CD8-positive, alpha-beta memory T cell (primary cell): Measurements from ENCODE around the gene PBX2. TPM values are rescaled to one million over a fixed set of nuclear protein-coding genes. Genes with fewer than 3 reads are reported as not detected.

Source experiments
- CTCF ChIA-PET: fragments of 350-600 bp; sonication (Branson Sonifier 250); formaldehyde crosslinking; loops from one replicate; lab custom pipeline; 2021; ENCODE audit warnings: antibody characterized with exemption; lab: Charles Lee
- POLR2A ChIA-PET: fragments of 350-600 bp; sonication (Branson Sonifier 250); formaldehyde crosslinking; loops from one replicate; lab custom pipeline; 2021; ENCODE audit warnings: antibody characterized with exemption; lab: Charles Lee
- DNase-seq, 5 donors: peaks; one replicate each; pipeline versions ENCODE4 v3.0.0 to v3.0.0-alpha.2; 2020 to 2022; ENCODE audit warnings: mixed read lengths in 1 of 5
- H3K27ac ChIP-seq: one replicate; pipeline ENCODE4 v1.7.0; 2013; ENCODE audit warnings: low read depth, mild to moderate bottlenecking, low read length, moderate library complexity
- H3K27me3 ChIP-seq: 2 replicates; pipeline ENCODE4 v1.7.0; 2013; ENCODE audit warnings: low read length, mild to moderate bottlenecking; ENCODE audit not compliant: insufficient read depth, poor library complexity, severe bottlenecking
- H3K36me3 ChIP-seq: 2 replicates; pipeline ENCODE4 v1.7.0; 2013; ENCODE audit warnings: mild to moderate bottlenecking, low read length, moderate library complexity; ENCODE audit not compliant: insufficient read depth
- H3K4me1 ChIP-seq: 2 replicates; pipeline ENCODE4 v1.7.0; 2013; ENCODE audit warnings: mild to moderate bottlenecking, low read length, moderate library complexity; ENCODE audit not compliant: insufficient read depth
- H3K4me3 ChIP-seq: 2 replicates; pipeline ENCODE4 v1.7.0; 2013; ENCODE audit warnings: mild to moderate bottlenecking, low read length
- H3K9me3 ChIP-seq: 2 replicates; pipeline ENCODE4 v1.7.0; 2013; ENCODE audit warnings: mild to moderate bottlenecking, low read length
- H3K27ac Mint-ChIP-seq, 8 donors: one replicate each; pipeline ENCODE4 v1.8.0; 2020 to 2021; ENCODE audit warnings: mixed read lengths in 8 of 8, mild to moderate bottlenecking in 6 of 8, inconsistent platforms in 3 of 8, moderate library complexity in 3 of 8
- H3K27me3 Mint-ChIP-seq, 2 donors: one replicate each; pipeline ENCODE4 v1.8.0; 2020 to 2021; ENCODE audit warnings: mixed read lengths in 2 of 2, mild to moderate bottlenecking in 1 of 2, moderate library complexity in 1 of 2
- H3K36me3 Mint-ChIP-seq, 3 donors: one replicate each; pipeline ENCODE4 v1.8.0; 2020 to 2021; ENCODE audit warnings: mixed read lengths in 3 of 3, inconsistent platforms in 1 of 3, mild to moderate bottlenecking in 1 of 3
- H3K4me1 Mint-ChIP-seq, 3 donors: one replicate each; pipeline ENCODE4 v1.8.0; 2020 to 2021; ENCODE audit warnings: mixed read lengths in 3 of 3, inconsistent platforms in 1 of 3, mild to moderate bottlenecking in 1 of 3
- H3K4me3 Mint-ChIP-seq, 7 donors: one replicate each; pipeline ENCODE4 v1.8.0; 2020 to 2021; ENCODE audit warnings: mixed read lengths in 7 of 7, mild to moderate bottlenecking in 6 of 7, moderate library complexity in 4 of 7, inconsistent platforms in 2 of 7
- H3K9me3 Mint-ChIP-seq, 5 donors: one replicate each; pipeline ENCODE4 v1.8.0; 2020 to 2022; ENCODE audit warnings: mixed read lengths in 5 of 5, mild to moderate bottlenecking in 3 of 5, moderate library complexity in 2 of 5, inconsistent platforms in 1 of 5
- polyA plus RNA-seq: library from polyadenylated mRNA; unstranded; fragments of 300-500 nt; fragmentation: Illumina TruSeq; gene quantifications from one replicate; pipeline ENCODE4 v1.2.3, GENCODE V29; 2021
- total RNA-seq, 2 experiments: library from RNA; stranded (reverse); gene quantifications; one replicate each; pipeline ENCODE4 v1.2.3, GENCODE V29; 2021

PBX2 gene
- total RNA-seq = 10 to 100 TPM; 63.5 to 69.4 TPM
- 2.2 TPM for polyA plus RNA-seq

GRCh38 chr6:32190054-32190851 is at the start of gene PBX2:
PBX2 (minus strand) TSS chr6:32190202; CDS start chr6:32189915, 287 bp downstream.
- CTCF ChIA-PET = interaction anchor here (0.8 to 2.2 kb wide), 2 partner anchors 8 to 13 kb away, joined by 3 to 8 read pairs; no protein-coding TSS in a partner anchor
- Histone ChIP-seq H3K9me3 (no peaks in the 10 kb centered on the region), H3K4me3 (peak within 1 kb of the TSS; percentile 95), H3K27ac (peak within 1 kb of the TSS; percentile 85), H3K4me1 (peaks cover 62% of the 10 kb centered on the region), H3K36me3 (peaks cover 27% of the 10 kb centered on the region), H3K27me3 (no peaks in the 10 kb centered on the region)
- H3K9me3 Mint-ChIP-seq = no peaks in the 10 kb centered on the region
- peaks cover 12 to 68% (median 20%) of the 10 kb centered on the region in 3 donors for H3K36me3 Mint-ChIP-seq
- DNase-seq = peak; percentile 68 to 85 (median 71)
- POLR2A ChIA-PET = interaction anchor here (1.0 to 2.9 kb wide), 5 partner anchors 11 to 73 kb away, joined by 3 to 17 read pairs (median 5); partner anchors contain the start of genes AGPAT1 and ATF6B
- peaks cover 57 to 78% (median 64%) of the 10 kb centered on the region in 3 donors for H3K4me1 Mint-ChIP-seq
- peak within 1 kb of the TSS; percentile 95 to 99 (median 98) for H3K27ac Mint-ChIP-seq
- H3K27me3 Mint-ChIP-seq = peaks cover 0 to 4% of the 10 kb centered on the region in 2 donors
- peak within 1 kb of the TSS; percentile 92 to 100 (median 97) for H3K4me3 Mint-ChIP-seq

GRCh38 chr6:32239462-32239861 is 49.5 kb upstream of the PBX2 start:
- ChIA-PET CTCF (no interaction called here), POLR2A (no interaction called here)
- no peak overlapping the region for H3K4me3 Mint-ChIP-seq
- H3K27ac Mint-ChIP-seq = no peak overlapping the region
- DNase-seq = no peak
- H3K36me3 Mint-ChIP-seq = no peaks in the 10 kb centered on the region
- peaks cover 4 to 10% of the 10 kb centered on the region in 2 donors for H3K27me3 Mint-ChIP-seq
- H3K9me3 ChIP-seq = no peaks in the 10 kb centered on the region
- no peaks in the 10 kb centered on the region for H3K4me1 Mint-ChIP-seq
- H3K27me3 ChIP-seq = no peaks in the 10 kb centered on the region
- H3K27ac ChIP-seq = no peak overlapping the region
- no peaks in the 10 kb centered on the region for H3K4me1 ChIP-seq
- H3K4me3 ChIP-seq = no peak overlapping the region
- H3K36me3 ChIP-seq = no peaks in the 10 kb centered on the region
- no peaks in the 10 kb centered on the region for H3K9me3 Mint-ChIP-seq

GRCh38 chr6:32234934-32235333 is 44.9 kb upstream of the PBX2 start:
- Mint-ChIP-seq H3K4me1 (no peaks in the 10 kb centered on the region), H3K27ac (no peak overlapping the region), H3K27me3 (peaks cover 1 to 10% of the 10 kb centered on the region in 2 donors), H3K9me3 (no peaks in the 10 kb centered on the region), H3K4me3 (no peak overlapping the region), H3K36me3 (no peaks in the 10 kb centered on the region)
- POLR2A ChIA-PET = no interaction called here
- H3K27me3 ChIP-seq = no peaks in the 10 kb centered on the region
- H3K27ac ChIP-seq = no peak overlapping the region
- H3K4me3 ChIP-seq = no peak overlapping the region
- H3K4me1 ChIP-seq = no peaks in the 10 kb centered on the region
- no peaks in the 10 kb centered on the region for H3K9me3 ChIP-seq
- no peaks in the 10 kb centered on the region for H3K36me3 ChIP-seq
- CTCF ChIA-PET = no interaction called here
- peak in 1 of 5 donors; percentile 7 for DNase-seq

- no peaks in the 10 kb centered on the region for H3K9me3 Mint-ChIP-seq
- H3K4me3 Mint-ChIP-seq = no peak overlapping the region
- Histone ChIP-seq H3K36me3 (no peaks in the 10 kb centered on the region), H3K27me3 (no peaks in the 10 kb centered on the region), H3K9me3 (no peaks in the 10 kb centered on the region), H3K27ac (no peak overlapping the region), H3K4me3 (no peak overlapping the region), H3K4me1 (peaks cover 11% of the 10 kb centered on the region)
- H3K36me3 Mint-ChIP-seq = peaks cover 0 to 2% (median 0%) of the 10 kb centered on the region in 3 donors
- no peak for DNase-seq
- no peak overlapping the region for H3K27ac Mint-ChIP-seq
- H3K4me1 Mint-ChIP-seq = no peaks in the 10 kb centered on the region
- no peaks in the 10 kb centered on the region for H3K27me3 Mint-ChIP-seq
- POLR2A ChIA-PET = no interaction called here
- CTCF ChIA-PET = interaction anchor here (0.9 kb wide), 1 partner anchor 19 kb away, joined by 3 read pairs; no protein-coding TSS in a partner anchor
These were observed 36.4 kb upstream of the PBX2 start for GRCh38 chr6:32226434-32226833.

- H3K36me3 ChIP-seq = no peaks in the 10 kb centered on the region
- no peaks in the 10 kb centered on the region for H3K9me3 ChIP-seq
- no peak overlapping the region for H3K27ac Mint-ChIP-seq
- no peaks in the 10 kb centered on the region for H3K27me3 ChIP-seq
- H3K9me3 Mint-ChIP-seq = no peaks in the 10 kb centered on the region
- H3K27ac ChIP-seq = no peak overlapping the region
- H3K4me1 ChIP-seq = peaks cover 11% of the 10 kb centered on the region
- no peak for DNase-seq
- H3K4me3 ChIP-seq = no peak overlapping the region
- H3K4me3 Mint-ChIP-seq = no peak overlapping the region
- no peaks in the 10 kb centered on the region for H3K27me3 Mint-ChIP-seq
- ChIA-PET CTCF (no interaction called here), POLR2A (no interaction called here)
- H3K36me3 Mint-ChIP-seq = peaks cover 0 to 2% (median 0%) of the 10 kb centered on the region in 3 donors
- H3K4me1 Mint-ChIP-seq = no peaks in the 10 kb centered on the region
These were observed 34.7 kb upstream of the PBX2 start for GRCh38 chr6:32224696-32225095.

GRCh38 chr6:32223258-32224235 is 33.5 kb upstream of the PBX2 start, which contains the start of gene NOTCH4:
NOTCH4 (minus strand) TSS chr6:32224067; CDS start chr6:32223928, 139 bp downstream.
- no peaks in the 10 kb centered on the region for H3K36me3 ChIP-seq
- ChIA-PET CTCF (no interaction called here), POLR2A (no interaction called here)
- no peak within 1 kb of the TSS for H3K4me3 ChIP-seq
- H3K36me3 Mint-ChIP-seq = peaks cover 0 to 2% (median 0%) of the 10 kb centered on the region in 3 donors
- no peak within 1 kb of the TSS for H3K27ac Mint-ChIP-seq
- no peaks in the 10 kb centered on the region for H3K9me3 Mint-ChIP-seq
- no peaks in the 10 kb centered on the region for H3K27me3 ChIP-seq
- no peaks in the 10 kb centered on the region for H3K4me1 Mint-ChIP-seq
- peaks cover 11% of the 10 kb centered on the region for H3K4me1 ChIP-seq
- no peak within 1 kb of the TSS for H3K27ac ChIP-seq
- H3K4me3 Mint-ChIP-seq = no peak within 1 kb of the TSS
- no peaks in the 10 kb centered on the region for H3K9me3 ChIP-seq
- DNase-seq = no peak
- H3K27me3 Mint-ChIP-seq = peaks cover 0 to 4% of the 10 kb centered on the region in 2 donors

GRCh38 chr6:32222333-32223230 is 32.6 kb upstream of the PBX2 start:
- Histone ChIP-seq H3K4me1 (peaks cover 11% of the 10 kb centered on the region), H3K27me3 (no peaks in the 10 kb centered on the region), H3K4me3 (no peak overlapping the region), H3K9me3 (no peaks in the 10 kb centered on the region), H3K36me3 (no peaks in the 10 kb centered on the region), H3K27ac (no peak overlapping the region)
- Mint-ChIP-seq H3K9me3 (no peaks in the 10 kb centered on the region), H3K36me3 (peaks cover 0 to 2% (median 0%) of the 10 kb centered on the region in 3 donors), H3K4me1 (no peaks in the 10 kb centered on the region), H3K27me3 (peaks cover 0 to 4% of the 10 kb centered on the region in 2 donors), H3K27ac (no peak overlapping the region), H3K4me3 (no peak overlapping the region)
- ChIA-PET CTCF (no interaction called here), POLR2A (no interaction called here)
- no peak for DNase-seq
